ENCODE measurements around the gene LHFPL3.

DNA sequence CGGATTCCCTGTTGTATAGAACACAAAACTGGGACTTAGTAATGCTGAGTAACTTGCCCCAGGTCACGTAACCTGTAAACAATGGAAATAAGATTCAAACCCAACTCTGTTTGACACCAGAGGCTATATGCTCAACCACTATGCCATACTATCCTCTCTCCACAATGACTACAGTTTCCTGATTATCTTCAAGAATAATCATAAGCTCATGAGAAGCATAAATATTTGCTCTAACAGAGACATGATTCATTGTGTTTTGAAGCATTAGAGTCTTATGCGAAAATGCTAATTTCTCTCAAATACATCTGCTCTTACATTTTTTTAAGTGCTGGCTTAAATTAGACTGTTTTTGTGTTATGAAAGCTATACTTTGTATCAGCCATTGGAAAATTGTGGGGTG is 241.3 kb downstream of the LHFPL3 start:
- no peak for TF ChIP-seq POLR2A (IDR thresholded peaks at IDR 0.05)
- TF ChIP-seq, protein P1, sequence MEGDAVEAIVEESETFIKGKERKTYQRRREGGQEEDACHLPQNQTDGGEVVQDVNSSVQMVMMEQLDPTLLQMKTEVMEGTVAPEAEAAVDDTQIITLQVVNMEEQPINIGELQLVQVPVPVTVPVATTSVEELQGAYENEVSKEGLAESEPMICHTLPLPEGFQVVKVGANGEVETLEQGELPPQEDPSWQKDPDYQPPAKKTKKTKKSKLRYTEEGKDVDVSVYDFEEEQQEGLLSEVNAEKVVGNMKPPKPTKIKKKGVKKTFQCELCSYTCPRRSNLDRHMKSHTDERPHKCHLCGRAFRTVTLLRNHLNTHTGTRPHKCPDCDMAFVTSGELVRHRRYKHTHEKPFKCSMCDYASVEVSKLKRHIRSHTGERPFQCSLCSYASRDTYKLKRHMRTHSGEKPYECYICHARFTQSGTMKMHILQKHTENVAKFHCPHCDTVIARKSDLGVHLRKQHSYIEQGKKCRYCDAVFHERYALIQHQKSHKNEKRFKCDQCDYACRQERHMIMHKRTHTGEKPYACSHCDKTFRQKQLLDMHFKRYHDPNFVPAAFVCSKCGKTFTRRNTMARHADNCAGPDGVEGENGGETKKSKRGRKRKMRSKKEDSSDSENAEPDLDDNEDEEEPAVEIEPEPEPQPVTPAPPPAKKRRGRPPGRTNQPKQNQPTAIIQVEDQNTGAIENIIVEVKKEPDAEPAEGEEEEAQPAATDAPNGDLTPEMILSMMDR (IDR thresholded peaks at IDR 0.05) = no peak

Data from adrenal gland (tissue), 5 donors.